Erythroblast (primary cell): Measurements from ENCODE around the gene LIN9.

Experiments
- GATA1 ChIP-seq: IDR thresholded peaks from 2 replicates; pipeline ENCODE4 v1.6.1; 2011; ENCODE audit warnings: low read depth, mild to moderate bottlenecking, control low read depth, low read length, moderate library complexity
- POLR2A ChIP-seq: IDR thresholded peaks from 2 replicates; pipeline ENCODE4 v1.6.1; 2011; ENCODE audit warnings: mild to moderate bottlenecking, low read length

DNA sequence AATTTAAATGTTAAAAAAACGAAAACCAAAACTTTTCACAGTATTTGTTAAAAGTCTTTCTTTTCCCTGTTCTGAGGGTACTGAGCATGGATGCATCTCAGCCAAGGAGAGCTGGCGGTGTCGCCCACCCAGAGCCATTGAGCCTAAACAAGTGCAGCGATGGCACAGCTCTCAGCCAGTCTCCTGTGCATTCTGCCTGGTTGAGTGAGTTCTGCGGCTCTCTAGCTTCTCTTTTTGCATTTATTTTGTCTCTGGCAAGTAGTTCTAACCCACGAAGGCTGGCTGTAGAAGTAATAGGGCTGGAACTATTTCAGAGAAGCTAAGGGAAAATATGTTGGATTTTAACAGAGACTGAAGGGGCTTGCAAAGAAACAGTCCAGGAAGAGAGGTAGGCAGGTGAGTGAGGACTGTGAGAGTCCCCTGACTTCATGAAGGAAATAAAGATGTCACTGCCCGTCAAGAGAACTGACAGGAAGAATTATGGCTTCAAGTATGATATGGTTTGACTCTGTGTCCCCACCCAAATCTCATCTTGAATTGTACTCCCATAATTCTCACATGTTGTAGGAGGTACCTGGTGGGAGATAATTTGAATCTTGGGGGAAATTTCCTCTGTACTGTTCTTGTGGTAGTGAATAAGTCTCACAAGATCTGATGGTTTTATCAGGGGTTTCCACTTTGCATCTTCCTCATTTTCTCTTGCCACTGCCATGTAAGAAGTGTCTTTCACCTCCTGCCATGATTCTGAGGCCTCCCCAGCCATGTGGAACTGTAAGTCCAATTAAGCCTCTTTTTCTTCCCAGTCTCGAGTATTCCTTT, 35.7 kb upstream of the LIN9 start:
- no peak for TF ChIP-seq POLR2A
- no peak for TF ChIP-seq GATA1
